NCI-H524 treated with DMSO at 0.1 percent for 48 hours (cell line): ENCODE data around the gene DUSP23.

Source experiments
- DNase-seq: peaks from one replicate; lab custom pipeline; 2025; lab: John Stamatoyannopoulos, UW

The DUSP23 gene

DNA sequence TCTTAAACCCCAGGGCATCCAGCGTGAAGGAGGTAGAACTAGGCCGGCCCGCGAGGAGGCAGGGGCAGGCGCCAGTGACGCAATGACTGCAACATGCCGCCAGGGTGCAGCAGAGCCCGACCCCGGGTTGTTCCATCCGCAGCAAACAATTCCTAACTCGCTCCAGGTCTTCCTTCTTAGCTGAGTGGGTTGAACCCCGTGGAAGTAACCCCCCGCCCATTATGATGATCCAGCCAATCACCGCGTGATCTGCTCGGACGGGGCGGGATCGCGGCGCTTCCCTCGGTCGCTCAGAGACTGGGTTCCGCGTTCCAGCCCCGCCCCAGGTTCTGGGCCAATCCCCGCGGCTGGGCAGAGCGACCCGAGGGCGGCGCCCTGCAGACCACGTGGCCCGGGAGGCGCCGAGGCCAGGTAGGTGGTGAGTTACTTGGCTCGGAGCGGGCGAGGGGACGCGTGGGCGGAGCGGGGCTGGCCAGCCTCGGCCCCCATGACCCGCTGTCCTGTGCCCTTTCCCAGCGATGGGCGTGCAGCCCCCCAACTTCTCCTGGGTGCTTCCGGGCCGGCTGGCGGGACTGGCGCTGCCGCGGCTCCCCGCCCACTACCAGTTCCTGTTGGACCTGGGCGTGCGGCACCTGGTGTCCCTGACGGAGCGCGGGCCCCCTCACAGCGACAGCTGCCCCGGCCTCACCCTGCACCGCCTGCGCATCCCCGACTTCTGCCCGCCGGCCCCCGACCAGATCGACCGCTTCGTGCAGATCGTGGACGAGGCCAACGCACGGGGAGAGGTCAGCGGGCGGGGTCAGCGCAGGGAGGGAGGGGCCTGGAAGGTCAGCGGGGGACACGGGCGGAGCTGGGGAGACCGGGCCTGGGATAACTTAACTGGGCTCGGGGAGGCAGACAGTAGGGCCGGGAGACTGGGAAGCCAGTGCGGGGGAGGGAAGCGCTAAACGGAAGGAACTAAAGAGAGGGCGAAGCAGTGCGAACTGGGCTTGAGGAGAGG lies at the start of gene DUSP23:
DUSP23 (plus strand) TSS at position 380 of the 1,000 bp plus-strand sequence; CDS start at position 519, 139 bp downstream.
- peak; percentile 64 for DNase-seq

DNA sequence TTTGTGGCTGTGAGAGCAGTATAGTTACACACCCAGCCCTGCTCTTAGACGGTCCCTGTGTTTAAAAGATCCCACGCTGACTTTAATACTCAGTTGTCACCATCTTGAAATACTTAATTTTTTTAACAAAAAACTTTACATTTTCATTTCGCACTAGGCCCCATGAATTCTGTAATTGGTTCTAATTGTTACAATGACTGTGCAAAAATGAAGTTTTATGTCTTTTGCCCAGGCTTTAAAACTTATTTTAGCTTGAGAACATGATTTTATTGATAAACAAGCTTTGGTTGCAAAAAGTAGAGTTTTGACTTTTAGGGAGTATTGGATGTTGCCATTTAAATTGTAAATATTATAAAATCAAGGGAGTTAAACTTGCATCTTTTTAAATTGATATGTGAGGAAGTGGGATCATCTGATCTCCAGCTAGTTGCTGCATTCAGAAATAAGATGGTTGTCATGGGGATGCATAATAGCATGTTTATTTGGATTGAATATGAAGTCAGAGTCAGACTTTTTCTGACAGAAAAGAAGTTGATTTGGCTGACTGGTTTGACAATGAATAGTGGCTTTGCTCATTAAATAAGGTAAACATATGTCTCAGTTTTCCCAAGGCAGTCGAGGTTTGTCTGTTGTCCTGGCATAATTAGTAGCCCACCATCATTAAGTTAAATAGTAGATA lies 43.4 kb upstream of the DUSP23 start:
- DNase-seq: no peak

DNA sequence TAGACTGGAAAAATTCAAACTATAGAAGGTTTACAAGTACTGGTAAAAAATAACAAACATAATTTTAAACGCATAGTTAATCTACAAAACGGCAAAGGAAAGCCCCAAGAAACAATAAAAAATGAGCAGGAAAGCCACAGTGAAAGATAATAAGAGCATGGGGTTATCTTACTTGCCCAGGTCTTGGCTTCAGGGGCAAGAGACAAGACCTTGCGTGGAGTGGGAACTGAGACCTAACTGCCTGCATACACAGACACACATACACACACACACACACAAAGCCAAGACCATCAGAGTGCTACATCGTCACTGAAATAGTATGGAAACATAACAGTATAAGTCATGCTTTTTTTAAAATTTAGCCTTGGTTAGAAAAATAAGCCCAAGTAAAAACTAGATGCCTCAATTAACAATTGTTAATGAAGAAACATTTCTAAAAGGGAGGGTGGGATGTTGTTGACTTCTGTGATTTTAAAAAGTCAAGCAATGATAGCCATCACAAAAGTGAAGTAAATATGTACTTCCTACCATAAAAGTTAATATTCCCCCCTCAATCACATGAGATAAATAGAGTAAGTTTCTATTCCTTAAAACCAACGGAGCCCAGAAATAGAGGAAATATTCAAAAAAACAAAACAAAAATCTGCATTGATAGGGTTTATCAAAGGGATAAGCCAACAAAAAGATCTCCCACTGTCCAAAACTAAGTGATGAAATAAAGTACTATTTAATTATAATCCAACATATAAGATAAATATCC lies 36.9 kb upstream of the DUSP23 start:
- DNase-seq: no peak

DNA sequence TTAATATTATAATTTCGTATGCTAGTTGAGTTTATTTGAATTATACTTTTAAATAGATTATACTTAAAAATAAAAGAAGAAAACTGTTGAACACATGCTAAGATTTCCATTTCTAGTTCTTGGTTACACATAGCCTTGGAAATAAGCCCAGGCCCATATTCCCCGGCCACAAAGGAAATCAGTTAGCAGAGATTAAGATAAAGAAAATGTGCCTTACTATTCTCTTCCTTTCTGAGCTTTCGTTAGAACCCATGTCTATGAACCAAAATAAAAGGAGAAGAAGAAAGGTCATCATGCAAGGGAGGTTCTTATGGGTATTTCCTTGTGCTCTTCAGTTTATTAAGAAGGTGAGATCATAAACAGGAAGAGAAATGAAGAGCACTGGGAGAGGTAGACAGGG lies 34.1 kb upstream of the DUSP23 start:
- DNase-seq: no peak

DNA sequence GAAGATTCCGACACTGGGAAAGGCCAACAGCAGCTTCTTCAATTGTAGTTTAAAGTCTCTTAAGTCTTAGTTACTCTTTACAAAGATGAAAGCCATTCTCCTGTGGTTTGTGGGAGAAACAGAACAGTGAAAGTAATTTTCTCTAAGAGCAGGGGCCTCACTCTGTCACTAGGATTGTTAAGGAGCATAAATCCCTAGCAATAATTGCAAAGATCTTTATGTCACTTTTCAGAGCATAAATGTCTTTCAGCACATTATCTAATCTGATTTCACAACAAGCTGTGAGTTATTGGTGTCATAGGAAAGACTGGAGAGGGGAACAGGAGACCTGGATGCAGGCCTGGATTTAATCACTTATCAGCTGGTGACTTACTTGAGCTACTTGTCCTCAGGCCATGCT lies 32.4 kb upstream of the DUSP23 start:
- DNase-seq: no peak

DNA sequence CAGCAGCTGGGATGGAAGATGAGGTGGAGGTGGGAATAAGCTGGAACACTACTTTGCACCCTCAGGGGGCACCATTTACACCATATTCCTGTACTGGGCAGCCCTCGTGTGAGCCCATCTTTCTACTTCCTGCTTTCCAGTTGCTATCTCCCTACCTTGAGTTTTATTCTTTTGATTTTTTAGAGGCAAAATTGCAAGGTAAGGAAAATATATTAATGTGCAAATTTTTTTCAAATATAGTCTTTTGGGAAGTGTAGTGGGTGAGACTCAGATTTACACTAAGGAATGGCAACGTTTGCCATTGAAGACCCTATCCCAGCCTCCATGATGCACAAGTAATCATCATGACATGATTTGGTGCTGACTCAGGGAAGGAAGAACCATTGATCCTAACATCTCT lies 31.1 kb upstream of the DUSP23 start:
- DNase-seq: no peak

DNA sequence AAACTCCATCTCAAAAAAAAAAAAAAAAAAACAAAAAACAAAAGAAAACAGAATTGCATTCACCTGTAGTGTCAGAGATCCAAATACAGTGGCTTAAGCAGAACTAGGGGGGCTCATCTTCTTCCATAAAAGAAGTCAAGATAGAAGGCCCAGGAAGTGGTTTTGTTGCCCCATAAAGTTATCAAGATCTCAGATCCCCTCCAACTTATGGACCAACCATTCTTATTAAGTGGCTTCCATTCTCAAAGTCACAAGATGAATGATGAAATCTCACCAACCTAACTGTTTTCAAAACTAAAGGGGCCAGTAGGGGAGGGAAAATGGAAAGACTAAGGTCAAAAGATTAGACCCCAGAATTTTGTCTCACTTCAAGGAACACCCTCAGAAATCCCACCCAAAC lies 30.1 kb upstream of the DUSP23 start:
- DNase-seq: no peak

DNA sequence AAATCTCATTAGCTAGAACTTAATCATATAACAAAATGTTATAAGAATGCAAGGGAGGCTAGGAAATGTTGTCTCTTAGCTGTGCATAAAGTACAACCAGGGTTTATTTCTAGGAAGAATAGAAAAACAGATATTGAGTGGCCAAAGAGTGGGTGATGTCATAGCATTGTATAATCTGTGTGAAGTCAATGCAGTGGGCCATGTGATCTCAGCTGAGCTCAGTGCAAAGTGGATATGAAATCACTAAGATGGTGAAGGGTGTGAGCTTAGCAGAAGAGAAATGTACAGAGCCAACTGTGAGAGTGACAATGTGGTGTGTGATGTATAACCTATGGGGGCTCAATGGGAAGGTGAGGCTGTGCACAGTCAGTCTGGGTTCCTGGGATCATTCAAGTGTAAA lies 29.7 kb upstream of the DUSP23 start:
- no peak for DNase-seq

DNA sequence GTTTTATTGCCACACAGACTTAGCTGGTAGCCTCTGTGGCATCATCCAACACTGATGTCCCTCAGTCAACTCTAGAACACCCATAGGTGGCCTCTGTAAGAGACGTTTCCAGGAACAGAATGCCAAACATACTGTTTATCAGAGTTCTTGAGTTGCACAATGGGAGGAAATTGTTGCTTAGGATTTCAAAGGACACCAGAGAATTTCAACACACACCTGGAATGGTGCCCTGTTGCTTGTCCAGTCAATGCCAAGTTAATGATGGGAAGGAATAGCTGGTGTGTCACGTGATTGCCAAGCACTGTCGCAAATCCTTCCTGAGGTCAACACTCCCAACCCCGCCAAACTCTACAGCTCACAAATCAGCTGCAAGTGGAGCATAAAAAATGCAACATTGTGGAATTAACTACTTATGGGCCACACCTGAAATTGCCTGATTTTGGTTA lies 28.6 kb upstream of the DUSP23 start:
- no peak for DNase-seq

DNA sequence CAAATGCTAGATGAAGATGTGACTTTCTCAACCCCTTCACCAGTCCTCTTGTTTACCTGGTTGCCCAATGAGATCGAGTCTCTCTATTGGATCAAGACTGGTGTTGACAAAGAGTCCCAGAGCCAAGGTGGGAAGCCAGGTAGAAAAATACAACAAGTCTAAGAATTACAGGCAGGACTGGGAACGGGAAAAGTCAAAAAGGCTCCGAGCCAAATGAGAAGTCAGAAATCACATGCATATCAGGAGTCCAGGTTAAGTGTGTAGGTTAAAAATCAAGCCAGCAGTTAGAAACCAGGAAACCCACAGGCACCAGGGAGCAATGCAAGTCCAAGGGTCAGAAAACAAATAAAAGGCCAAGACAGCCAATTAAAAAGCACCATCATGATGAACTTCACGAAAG lies 27.4 kb upstream of the DUSP23 start:
- DNase-seq: no peak

DNA sequence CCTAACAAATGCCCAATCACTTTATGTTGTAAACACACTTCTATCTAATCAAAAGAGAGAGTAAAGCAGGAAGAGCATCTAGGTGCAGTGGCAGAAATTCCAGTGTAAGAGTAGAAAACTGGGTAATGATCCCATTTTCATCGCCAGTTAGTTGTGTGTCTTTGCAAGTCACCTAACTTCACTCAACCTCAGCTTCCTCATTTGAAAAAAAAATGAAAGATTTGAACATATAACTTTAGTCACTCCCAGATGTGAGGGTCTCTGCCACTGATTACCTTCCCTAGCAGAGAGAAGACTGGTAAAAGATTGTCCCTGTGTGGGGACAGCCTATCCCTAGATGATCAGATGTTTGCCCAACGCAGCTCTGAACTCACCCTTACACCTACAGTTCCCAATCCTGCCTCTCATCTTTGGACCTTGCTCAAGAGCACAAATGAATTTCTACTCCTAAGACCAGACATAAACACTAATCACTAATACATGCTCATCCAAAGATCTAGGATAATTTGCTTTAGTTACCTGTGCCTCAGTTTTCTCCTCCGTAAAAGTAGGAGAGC lies 25.2 kb upstream of the DUSP23 start:
- DNase-seq: no peak

DNA sequence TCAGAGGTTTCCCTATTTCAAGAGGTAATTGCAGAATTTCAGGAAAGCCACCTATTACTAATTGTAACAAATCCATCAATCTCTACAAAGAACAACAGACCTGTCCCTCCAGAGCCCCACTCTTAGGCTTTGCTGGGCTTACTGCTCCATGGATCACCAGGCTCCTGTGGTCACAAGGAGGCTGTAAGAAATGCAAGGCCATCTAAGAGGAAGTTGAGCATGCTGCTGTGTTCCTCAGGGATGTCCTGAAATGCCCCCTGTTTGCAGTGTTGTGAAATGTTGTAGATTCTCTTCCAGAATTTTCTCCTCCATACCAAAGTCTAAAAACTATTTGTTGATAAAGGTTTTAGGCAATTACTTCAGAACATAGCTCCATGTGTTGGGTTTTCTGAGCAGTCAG lies 24.4 kb upstream of the DUSP23 start:
- DNase-seq: no peak

DNA sequence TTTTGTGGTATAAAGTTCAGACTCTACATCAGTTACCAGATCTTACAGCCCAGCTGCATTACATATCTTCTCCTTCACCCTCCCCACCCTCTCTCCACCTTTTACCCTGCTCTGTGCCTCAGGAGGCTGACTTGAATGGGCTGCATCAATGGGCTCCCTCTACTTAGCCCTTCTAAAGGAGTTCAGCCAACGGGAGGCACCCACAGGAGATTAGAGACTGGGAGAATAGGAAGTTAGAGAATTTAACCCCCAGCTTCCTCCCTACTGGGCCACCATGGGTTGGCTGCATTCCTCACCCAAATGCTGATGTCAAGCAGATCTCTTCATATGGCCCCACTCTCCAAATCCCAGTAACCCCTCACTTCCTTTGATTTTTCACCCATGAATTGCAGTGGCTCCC lies 17.1 kb upstream of the DUSP23 start:
- no peak for DNase-seq

DNA sequence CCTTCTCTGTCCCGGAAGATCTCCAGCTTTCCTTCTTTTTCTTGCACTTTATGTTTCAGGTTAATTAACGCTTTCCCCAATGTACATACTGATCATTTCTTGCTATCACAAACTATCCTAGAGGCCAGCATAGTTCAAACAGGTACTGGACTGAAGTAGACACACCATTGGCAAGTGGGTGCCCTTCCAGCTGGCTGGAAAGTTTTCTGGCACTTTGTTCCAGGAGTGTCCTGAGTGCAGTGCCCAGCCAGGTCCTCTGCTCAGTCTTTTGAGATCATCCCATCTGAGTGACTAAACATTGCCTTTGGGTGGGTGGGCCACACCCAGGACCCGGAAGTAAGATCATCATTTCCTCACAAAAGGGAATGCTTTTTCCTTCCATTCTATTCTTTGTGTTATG lies 15.0 kb upstream of the DUSP23 start:
- DNase-seq: no peak

DNA sequence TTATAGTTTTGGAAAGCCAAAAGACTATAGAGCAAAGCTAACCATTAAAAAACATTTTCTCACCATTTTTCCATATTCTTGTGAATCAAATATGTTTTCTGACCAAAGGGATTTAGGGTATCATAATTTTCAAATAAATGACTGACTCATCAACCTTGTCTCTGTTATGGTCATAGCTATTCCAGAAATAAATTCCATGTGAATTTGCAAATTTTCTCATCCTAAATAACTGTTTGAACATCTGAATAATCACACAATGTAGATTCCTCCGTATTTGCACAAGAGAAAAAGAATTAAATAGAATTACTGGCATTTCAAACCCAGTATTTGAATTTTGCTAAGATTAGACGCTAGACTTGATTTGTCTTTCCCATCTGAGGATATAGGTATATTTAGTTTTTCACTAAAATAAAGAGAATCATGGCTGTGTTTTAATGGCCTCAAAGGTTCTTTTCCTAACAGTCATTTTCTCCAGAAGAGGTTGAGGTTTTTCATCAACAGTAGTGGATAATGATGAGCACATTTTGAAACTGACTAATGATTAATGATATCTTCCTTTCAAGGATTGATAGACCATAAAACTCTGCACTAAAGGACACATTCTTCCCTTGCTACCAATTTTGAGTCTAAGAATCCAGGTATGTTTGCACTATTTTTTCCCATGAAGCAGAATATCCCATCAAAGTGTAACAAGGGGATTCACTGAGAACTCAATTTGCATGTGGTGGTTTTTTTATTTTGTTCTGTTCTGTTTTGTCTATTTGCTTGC lies 9.5 kb upstream of the DUSP23 start:
- no peak for DNase-seq

DNA sequence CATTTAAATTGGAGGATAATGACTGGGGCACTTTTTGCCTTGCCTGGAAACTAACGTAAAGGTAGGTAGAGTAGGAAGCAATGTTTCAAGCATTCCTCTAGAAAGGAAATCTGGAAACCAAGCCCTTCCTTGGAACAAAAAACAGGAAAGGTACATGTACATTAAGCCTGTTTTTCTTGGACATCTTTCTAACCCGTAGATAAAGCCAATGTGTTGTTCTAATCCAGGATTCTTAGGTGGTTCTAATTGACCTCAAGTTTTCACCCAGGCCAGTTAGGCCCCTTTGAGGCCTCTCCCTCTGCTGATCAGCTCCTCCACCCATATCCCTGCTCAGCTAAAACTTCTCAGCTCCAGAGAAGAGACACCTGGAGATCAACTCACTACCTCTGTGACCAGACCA lies 6.3 kb upstream of the DUSP23 start:
- DNase-seq: no peak

DNA sequence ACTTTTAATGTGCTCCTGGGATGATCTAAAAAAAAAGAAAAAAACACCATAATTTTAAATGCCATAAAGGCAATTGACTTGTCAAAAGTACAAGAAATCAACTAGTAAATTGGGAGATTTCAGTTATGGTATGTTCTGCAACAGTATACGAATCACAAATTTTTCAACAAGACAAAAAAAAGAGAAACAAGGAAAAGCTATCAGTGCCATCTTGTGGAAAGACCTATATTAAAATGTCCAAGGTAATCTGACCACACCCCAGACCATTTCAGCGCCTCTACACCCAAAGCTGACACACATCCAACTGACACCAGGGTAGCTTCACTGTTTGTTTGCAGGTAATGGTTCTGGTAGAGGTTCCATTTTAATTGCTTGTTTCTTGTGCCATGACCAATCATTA lies 5.0 kb upstream of the DUSP23 start:
- no peak for DNase-seq

DNA sequence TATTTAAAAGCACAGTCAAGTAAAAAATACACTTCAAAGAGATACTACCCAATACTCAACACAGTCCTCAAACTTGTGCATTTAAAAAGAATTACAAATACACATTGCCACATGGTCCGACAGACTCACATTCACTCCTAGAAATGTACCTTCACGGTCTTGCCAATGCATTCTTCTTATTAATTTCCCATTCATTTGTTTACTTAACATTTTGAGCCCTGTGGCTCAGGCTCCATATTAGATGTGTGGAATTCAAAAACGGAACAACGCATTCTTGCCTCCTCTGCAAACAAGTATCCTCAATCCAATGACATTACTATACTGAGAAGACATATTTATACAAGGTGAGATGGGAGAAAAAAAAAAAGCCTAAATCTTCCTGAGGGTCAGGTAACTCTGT lies 2.5 kb upstream of the DUSP23 start:
- DNase-seq: no peak

DNA sequence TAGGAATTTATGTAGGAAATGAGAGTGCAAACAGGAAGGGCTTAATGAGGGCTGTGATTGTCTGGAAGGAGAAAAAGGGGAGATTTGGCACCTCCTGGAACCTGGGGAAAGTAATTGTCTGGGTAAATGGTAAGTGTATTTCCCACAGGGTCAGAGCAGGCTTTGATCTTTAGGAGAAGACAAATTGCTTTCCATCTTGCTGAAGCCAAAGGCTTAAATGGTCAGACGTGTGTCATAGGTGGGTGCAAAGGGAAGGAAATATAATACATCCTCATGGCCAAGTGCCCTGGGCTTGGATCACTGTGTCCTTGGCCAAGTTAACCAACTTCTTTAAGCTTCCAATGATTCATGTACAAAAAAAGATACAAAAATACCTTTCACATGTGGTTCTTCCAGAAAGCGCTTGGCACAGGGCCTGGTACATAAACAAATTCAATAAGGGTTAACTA lies 1.3 kb upstream of the DUSP23 start:
- DNase-seq: no peak

DNA sequence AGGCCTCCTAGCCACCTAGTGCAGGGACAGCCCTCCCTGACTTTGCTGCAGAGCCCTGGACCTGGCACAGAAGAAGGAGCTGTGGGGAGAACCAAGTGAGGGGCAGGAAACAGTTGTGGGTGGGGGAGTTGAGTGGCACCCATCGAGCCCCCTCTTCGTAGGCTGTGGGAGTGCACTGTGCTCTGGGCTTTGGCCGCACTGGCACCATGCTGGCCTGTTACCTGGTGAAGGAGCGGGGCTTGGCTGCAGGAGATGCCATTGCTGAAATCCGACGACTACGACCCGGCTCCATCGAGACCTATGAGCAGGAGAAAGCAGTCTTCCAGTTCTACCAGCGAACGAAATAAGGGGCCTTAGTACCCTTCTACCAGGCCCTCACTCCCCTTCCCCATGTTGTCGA lies 1.2 kb downstream of the DUSP23 start:
- no peak for DNase-seq

DNA sequence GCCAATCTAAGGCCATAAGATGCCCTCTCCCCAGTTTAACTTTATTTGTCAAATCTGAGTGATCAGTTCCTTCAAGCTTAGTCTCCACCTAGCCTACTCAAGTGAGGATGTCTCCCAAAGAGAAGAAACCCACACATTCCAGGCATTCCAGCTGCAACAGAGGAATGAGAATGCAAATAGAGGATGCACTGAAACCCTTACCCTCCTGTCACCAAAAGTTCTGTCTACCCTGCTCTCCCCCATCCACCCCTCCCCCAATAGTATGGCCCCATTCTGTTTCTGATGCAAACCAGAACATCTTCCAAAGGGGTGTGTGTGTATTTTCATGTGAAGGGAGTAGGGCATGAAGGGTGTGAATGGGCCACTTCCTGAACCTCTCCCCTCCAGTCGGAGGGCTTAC lies 3.0 kb downstream of the DUSP23 start:
- no peak for DNase-seq
